K562 (cell line): Measurements from ENCODE around the gene TIMM8A. TPM values are rescaled to one million over a fixed set of nuclear protein-coding genes. Genes with fewer than 3 reads are reported as not detected.

Experiments
- AFF1 ChIP-seq, 2 experiments: fragments of 450-650 bp; IDR thresholded peaks; 2 replicates each; pipeline ENCODE4 v1.6.1; 2018; ENCODE audit warnings: mild to moderate bottlenecking in 2 of 2, low read depth in 1 of 2; ENCODE audit not compliant: partially characterized antibody in 2 of 2
- ARID3A ChIP-seq: IDR thresholded peaks from 2 replicates; pipeline ENCODE4 v1.6.1; 2012; ENCODE audit warnings: low read depth, low read length, improper control_type of control experiment, borderline replicate concordance
- C11orf30 ChIP-seq: fragments of 450-650 bp; IDR thresholded peaks from 2 replicates; pipeline ENCODE4 v1.6.1; 2016; ENCODE audit warnings: low read depth, mild to moderate bottlenecking
- CCNT2 ChIP-seq: IDR thresholded peaks from 2 replicates; pipeline ENCODE4 v1.6.1; 2011; ENCODE audit warnings: borderline replicate concordance, low read depth, mild to moderate bottlenecking, moderate library complexity, mixed read lengths, low read length; ENCODE audit not compliant: insufficient read length; ENCODE audit errors: extremely low read depth
- DNMT1 ChIP-seq: fragments of 450-650 bp; IDR thresholded peaks from 2 replicates; pipeline ENCODE4 v1.6.1; 2016; ENCODE audit warnings: antibody characterized with exemption, mild to moderate bottlenecking
- E2F4 ChIP-seq: sonication (generic); formaldehyde crosslinking; IDR thresholded peaks from 2 replicates; pipeline ENCODE4 v1.8.0; 2022; ENCODE audit warnings: mild to moderate bottlenecking, low read depth, missing genetic modification reagents
- HDAC2 ChIP-seq: fragments of 450-650 bp; IDR thresholded peaks from 2 replicates; pipeline ENCODE4 v1.6.1; 2016; ENCODE audit warnings: mild to moderate bottlenecking
- HOXB6 ChIP-seq: fragments of 250-450 bp; sonication (Bioruptor Pico); IDR thresholded peaks from 2 replicates; pipeline ENCODE4 v1.5.1; 2022; ENCODE audit warnings: mild to moderate bottlenecking, borderline replicate concordance
- MEF2D ChIP-seq: conservative IDR thresholded peaks from 2 replicates; pipeline ENCODE4 v1.6.1; 2016; ENCODE audit warnings: low read depth, missing genetic modification characterization, missing compliant biosample characterization
- MXI1 ChIP-seq: IDR thresholded peaks from 2 replicates; pipeline ENCODE4 v1.6.1; 2011; ENCODE audit warnings: low read depth, mild to moderate bottlenecking, improper control_type of control experiment, low read length
- PBX2 ChIP-seq, 2 experiments: IDR thresholded peaks in 1 of 2; conservative IDR thresholded peaks in 1 of 2; 2 replicates each; pipeline ENCODE4 v1.6.1; 2016; ENCODE audit warnings: low read depth in 2 of 2, mild to moderate bottlenecking in 1 of 2, missing compliant biosample characterization in 1 of 2, missing genetic modification characterization in 1 of 2, moderate library complexity in 1 of 2
- RCOR1 ChIP-seq, 2 experiments: IDR thresholded peaks; 2 replicates each; pipeline ENCODE4 v1.6.1; 2012; ENCODE audit warnings: low read depth in 2 of 2, low read length in 2 of 2, borderline replicate concordance in 1 of 2, improper control_type of control experiment in 1 of 2
- RHOXF2B ChIP-seq: fragments of 250-450 bp; sonication (Bioruptor Pico); conservative IDR thresholded peaks from 2 replicates; pipeline ENCODE4 v1.5.1; 2021
- SMC3 ChIP-seq: conservative IDR thresholded peaks from 2 replicates; pipeline ENCODE4 v1.6.1; 2011; ENCODE audit warnings: low read depth, low read length, improper control_type of control experiment; ENCODE audit not compliant: insufficient read depth
- ZNF232 ChIP-seq: sonication (generic); formaldehyde crosslinking; IDR thresholded peaks from 2 replicates; pipeline ENCODE4 v1.8.0; 2022; ENCODE audit warnings: mild to moderate bottlenecking, missing genetic modification reagents
- polyA plus RNA-seq, 8 experiments: library from polyadenylated mRNA; depleted of rRNA in 4 of 8; stranded (reverse) in 5 of 8; unstranded in 3 of 8; fragments of >200 nt; fragmentation: Nextera tagmentation in 2 of 8; fragmentation: Illumina TruSeq in 1 of 8; extraction: Ambion mirVana in 2 of 8; extraction: Trizol in 1 of 8; gene quantifications; 2 replicates each; pipeline versions ENCODE4 v1.2.1 to v1.2.3, GENCODE V29; 2011 to 2014; ENCODE audit warnings: inconsistent platforms in 1 of 8, missing spikeins in 1 of 8
- total RNA-seq, 7 experiments: library from RNA; depleted of rRNA in 6 of 7; stranded (reverse); fragments of >200 nt in 6 of 7; fragmentation: Illumina TruSeq in 2 of 7; extraction: Trizol in 2 of 7; gene quantifications; 2 replicates each; pipeline versions ENCODE4 v1.2.1 to v1.2.3, GENCODE V29; 2011 to 2021; ENCODE audit warnings: low replicate concordance in 1 of 7

TIMM8A gene
- total and polyA plus RNA-seq, 9 of the 15 experiments (the other 6 are each of a cell fraction or from before 2014, with no cell fraction given), result 10.9 to 132 (median 41.1) TPM

DNA sequence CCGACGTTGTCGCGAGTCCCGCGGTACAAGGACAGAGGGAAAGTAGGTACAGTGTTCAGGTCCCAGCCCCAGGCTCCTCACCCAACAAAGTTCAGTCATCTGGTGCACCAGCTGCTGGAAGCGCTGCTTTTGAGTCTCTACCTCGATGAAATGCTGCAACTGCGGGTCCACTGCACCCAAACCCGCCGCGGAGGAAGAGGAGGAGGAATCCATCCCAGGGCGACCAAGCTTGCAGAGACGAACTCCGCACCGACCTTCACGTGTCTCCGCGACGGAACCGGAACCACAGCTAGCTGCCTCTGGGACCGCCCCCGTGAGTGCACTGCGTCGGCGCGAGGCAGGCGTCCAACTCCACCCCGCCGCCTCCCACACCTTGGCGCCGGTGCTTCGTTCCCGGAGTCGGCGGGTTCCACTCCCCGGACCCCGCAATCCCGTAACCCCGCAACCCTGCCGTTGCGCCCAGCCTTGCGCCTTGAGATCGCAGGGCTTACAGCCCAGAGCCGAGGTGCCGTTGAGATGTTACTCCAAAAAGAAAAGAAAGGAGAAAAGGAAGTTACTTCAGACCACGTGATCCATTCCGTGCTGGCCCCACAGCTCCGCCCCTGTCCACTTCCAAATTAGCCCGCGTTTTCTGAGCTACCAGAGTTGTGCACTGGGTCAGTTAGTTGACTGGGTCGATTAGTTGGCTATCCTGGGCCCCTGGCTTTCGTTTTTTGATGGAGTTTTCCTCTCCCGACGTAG, at the start of gene TIMM8A (continued):
- TF ChIP-seq PBX2 (CRISPR knock-in tag; IDR thresholded peaks at IDR 0.05; ENCODE audit: low read depth) (no peak), PBX2 (tag; conservative IDR thresholded peaks at IDR 0.05; ENCODE audit: low read depth) (no peak), HOXB6 (CRISPR knock-in tag) (no peak), CCNT2 (no peak), DNMT1 (no peak), C11orf30 (no peak), RHOXF2B (CRISPR knock-in tag) (no peak), MXI1 (no peak), HDAC2 (no peak), ARID3A (no peak), SMC3 (no peak), RCOR1 (IDR thresholded peaks at IDR 0.05; ENCODE audit: borderline replicate concordance in 1 of 2, low read depth in 2 of 2, low read length in 2 of 2) (no peak), MEF2D (tag) (no peak), AFF1 (IDR thresholded peaks at IDR 0.05; ENCODE audit: low read depth in 1 of 2, partially characterized antibody in 2 of 2) (no peak), E2F4 (CRISPR knock-in tag) (no peak), ZNF232 (CRISPR knock-in tag) (peak; percentile 78)
